HEK293 (cell line): ENCODE results near the gene MPHOSPH9.

Experiments
- CTCF ChIP-seq: fragments of 450-650 bp; formaldehyde crosslinking; IDR thresholded peaks from 2 replicates; pipeline ENCODE4 v1.5.1; 2016; ENCODE audit warnings: missing biosample characterization, missing genetic modification characterization
- GLI4 ChIP-seq: fragments of 450-650 bp; formaldehyde crosslinking; IDR thresholded peaks from 2 replicates; pipeline ENCODE4 v1.5.1; 2016; ENCODE audit warnings: missing biosample characterization, missing genetic modification characterization
- RBAK ChIP-seq: fragments of 450-650 bp; formaldehyde crosslinking; IDR thresholded peaks from 2 replicates; pipeline ENCODE4 v1.5.1; 2016; ENCODE audit warnings: missing biosample characterization, missing genetic modification characterization
- ZBTB17 ChIP-seq: fragments of 450-650 bp; formaldehyde crosslinking; IDR thresholded peaks from 2 replicates; pipeline ENCODE4 v1.5.1; 2016; ENCODE audit warnings: missing biosample characterization, missing genetic modification characterization
- ZNF140 ChIP-seq: fragments of 450-650 bp; formaldehyde crosslinking; IDR thresholded peaks from 2 replicates; pipeline ENCODE4 v1.5.1; 2016; ENCODE audit warnings: missing biosample characterization, missing genetic modification characterization
- ZNF394 ChIP-seq: fragments of 450-650 bp; formaldehyde crosslinking; IDR thresholded peaks from 2 replicates; pipeline ENCODE4 v1.5.1; 2016; ENCODE audit warnings: missing biosample characterization, missing genetic modification characterization, mild to moderate bottlenecking, moderate library complexity, borderline replicate concordance
- ZNF521 ChIP-seq: fragments of 450-650 bp; formaldehyde crosslinking; IDR thresholded peaks from 2 replicates; pipeline ENCODE4 v1.5.1; 2017; ENCODE audit warnings: missing biosample characterization, mild to moderate bottlenecking, missing genetic modification characterization
- ZNF558 ChIP-seq: fragments of 450-650 bp; formaldehyde crosslinking; IDR thresholded peaks from 2 replicates; pipeline ENCODE4 v1.5.1; 2016; ENCODE audit warnings: missing biosample characterization, missing genetic modification characterization
- ZNF76 ChIP-seq: fragments of 450-650 bp; formaldehyde crosslinking; IDR thresholded peaks from 2 replicates; pipeline ENCODE4; 2016; ENCODE audit warnings: low read depth, missing biosample characterization, missing genetic modification characterization, borderline replicate concordance
- TF ChIP-seq, protein P1 (sequence below): fragments of 450-650 bp; formaldehyde crosslinking; IDR thresholded peaks from 2 replicates; pipeline ENCODE4 v1.5.1; 2017; ENCODE audit warnings: missing biosample characterization, mild to moderate bottlenecking, missing genetic modification characterization, moderate library complexity
- TF ChIP-seq, protein P2 (sequence below): fragments of 450-650 bp; formaldehyde crosslinking; IDR thresholded peaks from 2 replicates; pipeline ENCODE4 v1.5.1; 2016; ENCODE audit warnings: missing biosample characterization, missing genetic modification characterization, low read depth

GRCh38 chr12:123253641-123254459 is 20.9 kb upstream of the MPHOSPH9 start:
- TF ChIP-seq CTCF (tag by site-specific recombination) (no peak), RBAK (tag by site-specific recombination) (no peak), ZBTB17 (tag by site-specific recombination) (no peak), ZNF558 (tag by site-specific recombination) (no peak), ZNF140 (tag by site-specific recombination) (no peak), ZNF521 (tag by site-specific recombination) (no peak), ZNF394 (no peak), GLI4 (tag by site-specific recombination) (no peak), ZNF76 (tag by site-specific recombination) (no peak)
- TF ChIP-seq, protein P1, sequence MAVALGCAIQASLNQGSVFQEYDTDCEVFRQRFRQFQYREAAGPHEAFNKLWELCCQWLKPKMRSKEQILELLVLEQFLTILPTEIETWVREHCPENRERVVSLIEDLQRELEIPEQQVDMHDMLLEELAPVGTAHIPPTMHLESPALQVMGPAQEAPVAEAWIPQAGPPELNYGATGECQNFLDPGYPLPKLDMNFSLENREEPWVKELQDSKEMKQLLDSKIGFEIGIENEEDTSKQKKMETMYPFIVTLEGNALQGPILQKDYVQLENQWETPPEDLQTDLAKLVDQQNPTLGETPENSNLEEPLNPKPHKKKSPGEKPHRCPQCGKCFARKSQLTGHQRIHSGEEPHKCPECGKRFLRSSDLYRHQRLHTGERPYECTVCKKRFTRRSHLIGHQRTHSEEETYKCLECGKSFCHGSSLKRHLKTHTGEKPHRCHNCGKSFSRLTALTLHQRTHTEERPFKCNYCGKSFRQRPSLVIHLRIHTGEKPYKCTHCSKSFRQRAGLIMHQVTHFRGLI (tag by site-specific recombination) = no peak
- TF ChIP-seq, protein P2, sequence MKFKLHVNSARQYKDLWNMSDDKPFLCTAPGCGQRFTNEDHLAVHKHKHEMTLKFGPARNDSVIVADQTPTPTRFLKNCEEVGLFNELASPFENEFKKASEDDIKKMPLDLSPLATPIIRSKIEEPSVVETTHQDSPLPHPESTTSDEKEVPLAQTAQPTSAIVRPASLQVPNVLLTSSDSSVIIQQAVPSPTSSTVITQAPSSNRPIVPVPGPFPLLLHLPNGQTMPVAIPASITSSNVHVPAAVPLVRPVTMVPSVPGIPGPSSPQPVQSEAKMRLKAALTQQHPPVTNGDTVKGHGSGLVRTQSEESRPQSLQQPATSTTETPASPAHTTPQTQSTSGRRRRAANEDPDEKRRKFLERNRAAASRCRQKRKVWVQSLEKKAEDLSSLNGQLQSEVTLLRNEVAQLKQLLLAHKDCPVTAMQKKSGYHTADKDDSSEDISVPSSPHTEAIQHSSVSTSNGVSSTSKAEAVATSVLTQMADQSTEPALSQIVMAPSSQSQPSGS = no peak
